ENCODE results near the gene GARNL3.

DNA sequence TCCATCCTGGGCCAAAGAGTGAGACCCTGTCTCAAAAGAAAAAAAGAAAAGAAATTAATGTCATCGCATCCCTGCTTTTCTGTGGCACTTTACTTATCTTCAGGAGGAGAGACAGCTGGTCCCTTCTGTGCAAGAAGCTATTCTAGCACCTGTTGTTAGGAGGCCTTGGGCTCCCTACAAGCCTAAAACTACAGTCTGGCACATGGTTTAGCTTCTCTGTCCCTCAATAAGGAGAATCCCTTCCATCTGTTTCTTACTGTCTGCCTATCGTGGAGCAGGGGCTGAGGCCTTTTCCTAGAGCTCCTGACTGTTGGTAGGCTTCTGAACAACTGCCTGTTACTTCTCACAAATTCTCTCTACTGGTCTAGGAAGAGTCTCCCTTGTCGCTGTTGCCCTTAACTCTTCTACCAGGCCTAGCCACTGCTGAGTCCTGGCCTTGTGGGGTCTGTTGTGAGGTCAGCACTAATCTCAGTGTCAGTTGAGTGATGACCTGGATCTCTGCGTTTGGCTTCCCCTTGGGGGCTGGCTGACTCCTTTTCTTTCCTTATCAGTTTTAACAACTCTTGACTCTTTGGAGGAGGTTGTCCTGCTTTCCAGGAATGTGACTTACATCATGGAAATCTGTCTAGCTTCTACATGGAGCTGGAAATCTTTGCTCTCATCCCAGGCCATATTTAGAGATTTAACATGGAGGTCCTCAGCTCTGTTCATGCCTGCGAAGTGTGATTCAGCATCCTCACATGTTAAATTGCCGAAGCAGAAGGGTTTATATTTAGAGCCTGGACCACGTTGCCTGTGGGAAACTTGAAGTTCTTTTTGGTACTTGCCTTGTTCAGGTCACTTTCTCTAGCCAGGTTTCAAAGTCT lies 5.7 kb upstream of the GARNL3 start:
- no peak for TF ChIP-seq POLR2AphosphoS5 (IDR thresholded peaks at IDR 0.05; ENCODE audit: borderline replicate concordance, low read depth, low read length)
- no peak for TF ChIP-seq EZH2 (IDR thresholded peaks at IDR 0.05)
